HepG2 (cell line): ENCODE data around the gene SSH3. TPM values are rescaled to one million over a fixed set of nuclear protein-coding genes. Genes with fewer than 3 reads are reported as not detected.

Experiments
- BCL3 ChIP-seq: sonication (generic); formaldehyde crosslinking; IDR thresholded peaks from 2 replicates; pipeline ENCODE4 v1.5.1; 2020; ENCODE audit warnings: mild to moderate bottlenecking, missing genetic modification reagents, moderate library complexity
- E2F1 ChIP-seq: sonication (generic); formaldehyde crosslinking; IDR thresholded peaks from 2 replicates; pipeline ENCODE4 v1.5.0; 2020; ENCODE audit warnings: missing genetic modification reagents
- MTERF4 ChIP-seq: sonication (generic); formaldehyde crosslinking; IDR thresholded peaks from 2 replicates; pipeline ENCODE4 v1.8.0; 2023; ENCODE audit warnings: mild to moderate bottlenecking, missing genetic modification reagents
- NAIF1 ChIP-seq: sonication (generic); formaldehyde crosslinking; IDR thresholded peaks from 2 replicates; pipeline ENCODE4 v1.5.0; 2020; ENCODE audit warnings: mild to moderate bottlenecking, missing genetic modification reagents, borderline replicate concordance
- NR2C2 ChIP-seq: sonication (generic); formaldehyde crosslinking; IDR thresholded peaks from 2 replicates; pipeline ENCODE4 v1.4.0; 2020; ENCODE audit warnings: missing genetic modification reagents, mild to moderate bottlenecking, moderate library complexity, borderline replicate concordance
- REL ChIP-seq: sonication (generic); formaldehyde crosslinking; conservative IDR thresholded peaks from 2 replicates; pipeline ENCODE4 v1.8.0; 2022; ENCODE audit warnings: mild to moderate bottlenecking, missing genetic modification reagents, moderate library complexity
- YEATS4 ChIP-seq: sonication (generic); formaldehyde crosslinking; IDR thresholded peaks from 2 replicates; pipeline ENCODE4 v1.4.0; 2020; ENCODE audit warnings: missing genetic modification reagents, borderline replicate concordance
- ZBTB39 ChIP-seq: sonication (generic); formaldehyde crosslinking; IDR thresholded peaks from 2 replicates; pipeline ENCODE4 v1.5.0; 2020; ENCODE audit warnings: missing genetic modification reagents
- ZHX2 ChIP-seq, 2 experiments: sonication (generic) in 1 of 2; formaldehyde crosslinking in 1 of 2; IDR thresholded peaks; 2 replicates each; pipeline versions ENCODE4 v1.6.1 to v1.9.0; 2014 to 2022; ENCODE audit warnings: antibody characterized with exemption in 1 of 2, borderline replicate concordance in 1 of 2, inconsistent platforms in 1 of 2, low read depth in 1 of 2, missing genetic modification reagents in 1 of 2
- ZNF501 ChIP-seq: sonication (generic); formaldehyde crosslinking; IDR thresholded peaks from 2 replicates; pipeline ENCODE4 v1.5.1; 2020; ENCODE audit warnings: mild to moderate bottlenecking, moderate library complexity, missing genetic modification reagents
- ZNF563 ChIP-seq: sonication (generic); formaldehyde crosslinking; IDR thresholded peaks from 2 replicates; pipeline ENCODE4 v1.8.0; 2022; ENCODE audit warnings: mild to moderate bottlenecking, moderate library complexity, missing genetic modification reagents
- ZNF570 ChIP-seq: sonication (generic); formaldehyde crosslinking; IDR thresholded peaks from 2 replicates; pipeline ENCODE4 v1.4.0; 2020; ENCODE audit warnings: mild to moderate bottlenecking, missing genetic modification reagents, borderline replicate concordance
- ZNF747 ChIP-seq: sonication (generic); formaldehyde crosslinking; IDR thresholded peaks from 2 replicates; pipeline ENCODE4 v1.8.1; 2023; ENCODE audit warnings: missing genetic modification reagents, mild to moderate bottlenecking, borderline replicate concordance
- polyA plus RNA-seq, 8 experiments: library from polyadenylated mRNA; depleted of rRNA in 3 of 8; stranded (reverse) in 7 of 8; unstranded in 1 of 8; fragments of >200 nt; fragmentation: Illumina TruSeq in 4 of 8; extraction: Trizol in 4 of 8; gene quantifications; 2 replicates each; pipeline versions ENCODE4 v1.2.1 to v1.2.3, GENCODE V29; 2011 to 2016; ENCODE audit warnings: low read depth in 4 of 8, missing spikeins in 1 of 8, mixed read lengths in 1 of 8; ENCODE audit not compliant: insufficient read depth in 1 of 8
- total RNA-seq, 5 experiments: library from RNA; depleted of rRNA; stranded (reverse); fragments of >200 nt; fragmentation: Illumina TruSeq; extraction: Trizol; gene quantifications; 2 replicates each; pipeline ENCODE4 v1.2.3, GENCODE V29; 2016; ENCODE audit warnings: low read depth in 1 of 5

Gene SSH3
- total and polyA plus RNA-seq, 2 of the 13 experiments (the other 11 are each of a cell fraction or from before 2014, with no cell fraction given) = 12.4 to 18.8 TPM

GRCh38 chr11:67317888-67318555 lies 14.7 kb downstream of the SSH3 start (continued):
- TF ChIP-seq YEATS4 (CRISPR knock-in tag) (0 out of 2 replicates have a peak, but pooled peaks have one; percentile 1), ZNF563 (0 out of 2 replicates have a peak, but pooled peaks have one; percentile 35), NR2C2 (CRISPR knock-in tag) (0 out of 2 replicates have a peak, but pooled peaks have one; percentile 9), ZNF501 (CRISPR knock-in tag) (peak; percentile 62; the same call in 1 of the 2 replicates), BCL3 (CRISPR knock-in tag) (peak; percentile 48; the same call in 1 of the 2 replicates), MTERF4 (CRISPR knock-in tag) (0 out of 2 replicates have a peak, but pooled peaks have one; percentile 65), ZHX2 (IDR thresholded peaks at IDR 0.05; ENCODE audit: low read depth) (no peak; the same call in 1 of the 2 replicates), ZHX2 (CRISPR knock-in tag; IDR thresholded peaks at IDR 0.05; ENCODE audit: borderline replicate concordance) (no peak), ZBTB39 (CRISPR knock-in tag) (no peak), ZNF570 (0 out of 2 replicates have a peak, but pooled peaks have one; percentile 73), NAIF1 (CRISPR knock-in tag) (0 out of 2 replicates have a peak, but pooled peaks have one; percentile 27), REL (CRISPR knock-in tag) (peak; percentile 36; the same call in 1 of the 2 replicates), E2F1 (CRISPR knock-in tag) (peak; percentile 43; the same call in 1 of the 2 replicates), ZNF747 (CRISPR knock-in tag) (peak; percentile 24; the same call in 1 of the 2 replicates)
